NT2/D1 (cell line): ENCODE results near the gene CD63.

ENCODE experiments used
- SUZ12 ChIP-seq: IDR thresholded peaks from 2 replicates; pipeline ENCODE4 v1.6.1; 2011; ENCODE audit not compliant: insufficient read length, insufficient read depth; ENCODE audit errors: extremely low read depth
- YY1 ChIP-seq: IDR thresholded peaks from 2 replicates; pipeline ENCODE4 v1.6.1; 2011; ENCODE audit not compliant: insufficient read length, insufficient read depth
- ZNF274 ChIP-seq: IDR thresholded peaks from 2 replicates; pipeline ENCODE4 v1.6.1; 2011; ENCODE audit warnings: mild to moderate bottlenecking, low read depth, low read length

GRCh38 chr12:55715833-55716581 lies 12.8 kb downstream of the CD63 start, which contains the start of gene BLOC1S1:
- TF ChIP-seq ZNF274 (no peak), YY1 (no peak), SUZ12 (no peak)
